Endothelial cell of umbilical vein (primary cell): ENCODE results near the gene COL18A1. TPM values are rescaled to one million over a fixed set of nuclear protein-coding genes. Genes with fewer than 3 reads are reported as not detected.

Source experiments
- BruUV-seq: library from RNA; stranded (reverse); fragments of 400-500 nt; replicated peaks from 2 replicates; lab custom pipeline; 2021; lab: Mats Ljungman, UMichigan
- CTCF ChIA-PET: fragments of 300-600, 350-600 bp; sonication (Branson Sonifier 250); formaldehyde crosslinking; loops from one replicate; lab custom pipeline; 2021; ENCODE audit warnings: antibody characterized with exemption, inconsistent platforms; lab: Charles Lee
- POLR2A ChIA-PET: fragments of 300-600, 350-600 bp; sonication (Branson Sonifier 250); formaldehyde crosslinking; loops from one replicate; lab custom pipeline; 2021; ENCODE audit warnings: antibody characterized with exemption, inconsistent platforms; lab: Charles Lee
- DNase-seq: peaks from one replicate; pipeline ENCODE4 v3.0.0-alpha.2; 2011; ENCODE audit warnings: low read depth, low spot score
- FAIRE-seq: peaks from 2 replicates; lab custom pipeline; 2011; peaks lifted over from hg19 to GRCh38; lab: Jason Lieb, UNC
- H2AFZ ChIP-seq: 2 replicates; pipeline ENCODE4 v1.6.0; 2012; ENCODE audit warnings: low read depth, low read length, control low read depth, inconsistent platforms
- H3K27ac ChIP-seq: 2 replicates; pipeline ENCODE4 v1.5.1; 2011; ENCODE audit warnings: low read depth, mild to moderate bottlenecking, control low read depth, low read length, moderate library complexity; ENCODE audit not compliant: insufficient read depth
- H3K27me3 ChIP-seq, 2 experiments: 2 replicates each; pipeline versions ENCODE4 v1.6.0 to v1.6.1; 2011; ENCODE audit warnings: low read length in 2 of 2, mixed read lengths in 1 of 2; ENCODE audit not compliant: control insufficient read depth in 2 of 2, insufficient read depth in 2 of 2
- H3K36me3 ChIP-seq, 2 experiments: 2 replicates in 1 of 2; 3 replicates in 1 of 2; pipeline ENCODE4 v1.5.1; 2011; ENCODE audit warnings: low read length in 2 of 2, mild to moderate bottlenecking in 1 of 2, moderate library complexity in 1 of 2; ENCODE audit not compliant: control insufficient read depth in 2 of 2, insufficient read depth in 2 of 2; ENCODE audit errors: extremely low read depth in 1 of 2
- H3K4me1 ChIP-seq: 3 replicates; pipeline ENCODE4 v1.5.1; 2011; ENCODE audit warnings: mild to moderate bottlenecking, low read length; ENCODE audit not compliant: control insufficient read depth, insufficient read depth; ENCODE audit errors: extremely low read depth
- H3K4me2 ChIP-seq: 2 replicates; pipeline ENCODE4 v1.6.1; 2011; ENCODE audit warnings: low read length, control low read depth, mixed read lengths; ENCODE audit not compliant: insufficient read depth
- H3K4me3 ChIP-seq, 3 experiments: fragments of 200-600 bp in 1 of 3; sonication (generic), shearing (Covaris generic) in 1 of 3; replicated peaks in 1 of 3; 2 replicates each; pipeline ENCODE4 v1.5.1; 2011 to 2016; ENCODE audit warnings: control low read depth in 3 of 3, low read length in 3 of 3, mild to moderate bottlenecking in 2 of 3, inconsistent platforms in 1 of 3, low read depth in 1 of 3, moderate library complexity in 1 of 3; ENCODE audit not compliant: insufficient read depth in 1 of 3
- H3K79me2 ChIP-seq: 2 replicates; pipeline ENCODE4 v1.6.0; 2012; ENCODE audit warnings: low read length, inconsistent platforms; ENCODE audit not compliant: control insufficient read depth, insufficient read depth
- H3K9ac ChIP-seq: replicated peaks from 2 replicates; pipeline ENCODE3; 2011; ENCODE audit warnings: low read length, control low read depth; ENCODE audit not compliant: insufficient read depth; ENCODE audit errors: extremely low read depth
- H3K9me1 ChIP-seq: replicated peaks from 3 replicates; pipeline ENCODE4 v1.6.0; 2011; ENCODE audit warnings: mild to moderate bottlenecking, low read length; ENCODE audit not compliant: control insufficient read depth, insufficient read depth; ENCODE audit errors: extremely low read depth
- H3K9me3 ChIP-seq: replicated peaks from 2 replicates; pipeline ENCODE4 v1.5.1; 2012; ENCODE audit warnings: low read length, inconsistent platforms; ENCODE audit not compliant: control insufficient read depth, insufficient read depth
- H4K20me1 ChIP-seq: replicated peaks from 2 replicates; pipeline ENCODE3; 2011; ENCODE audit warnings: mild to moderate bottlenecking, low read length; ENCODE audit not compliant: control insufficient read depth, insufficient read depth; ENCODE audit errors: extremely low read depth
- CTCF ChIP-seq, 2 donors: IDR thresholded peaks; 1 replicate in 1 of 2; 2 replicates in 1 of 2; pipeline ENCODE4 v1.5.1; 2011; ENCODE audit warnings: low read length in 2 of 2, mild to moderate bottlenecking in 2 of 2, moderate library complexity in 2 of 2, control low read depth in 1 of 2, inconsistent platforms in 1 of 2, low read depth in 1 of 2; ENCODE audit not compliant: insufficient read depth in 1 of 2; ENCODE audit errors: extremely low read depth in 1 of 2
- EZH2 ChIP-seq: IDR thresholded peaks from 2 replicates; pipeline ENCODE4 v1.6.1; 2012; ENCODE audit warnings: borderline replicate concordance, low read depth, mild to moderate bottlenecking, moderate library complexity, low read length, inconsistent platforms; ENCODE audit not compliant: severe bottlenecking
- FOS ChIP-seq: IDR thresholded peaks from 2 replicates; pipeline ENCODE4 v1.6.1; 2011; ENCODE audit warnings: mild to moderate bottlenecking, low read length, moderate library complexity, borderline replicate concordance; ENCODE audit not compliant: insufficient read depth
- GATA2 ChIP-seq: IDR thresholded peaks from 2 replicates; pipeline ENCODE4 v1.7.0; 2011; ENCODE audit warnings: low read depth, mild to moderate bottlenecking, moderate library complexity, mixed read lengths, low read length; ENCODE audit not compliant: insufficient read length, insufficient read depth
- JUN ChIP-seq: IDR thresholded peaks from 2 replicates; pipeline ENCODE4 v1.6.1; 2011; ENCODE audit warnings: borderline replicate concordance, low read depth; ENCODE audit not compliant: insufficient read length, insufficient read depth
- MYC ChIP-seq: IDR thresholded peaks from one replicate; pipeline ENCODE4 v1.6.1; 2011; ENCODE audit warnings: mild to moderate bottlenecking, low read depth, low read length
- POLR2AphosphoS5 ChIP-seq: IDR thresholded peaks from 2 replicates; pipeline ENCODE4 v1.6.1; 2012; ENCODE audit warnings: low read depth, mild to moderate bottlenecking, control low read depth, low read length, moderate library complexity; ENCODE audit not compliant: insufficient read depth
- dilution Hi-C: fragments of 300-500 bp; cut with MboI; formaldehyde crosslinking; loops from one replicate; pipeline ENCODE4 v1.15.0; 2019; ENCODE audit warnings: low sequenced_read_pairs; ENCODE audit not compliant: extremely low pct_ligation_motif_present
- intact Hi-C: fragments of 100-400 bp; cut with micrococcal nuclease; formaldehyde crosslinking; loops from one replicate; pipeline ENCODE4 v1.10.0; 2022
- polyA plus RNA-seq, 4 experiments: library from polyadenylated mRNA; depleted of rRNA in 3 of 4; stranded (reverse) in 3 of 4; unstranded in 1 of 4; fragments of >200 nt; gene quantifications; 2 replicates each; pipeline versions ENCODE4 v1.2.1 to v1.2.3, GENCODE V29; 2011 to 2012; ENCODE audit warnings: missing spikeins in 1 of 4
- total RNA-seq: library from RNA; stranded (reverse); gene quantifications from 2 replicates; pipeline ENCODE4 v1.2.3, GENCODE V29; 2021

COL18A1 gene
- total and polyA plus RNA-seq, 2 donors (not counting 3 experiments of a cell fraction or from before 2014, with no cell fraction given): 198 to 252 TPM

- DNase-seq (no peak), FAIRE-seq (no peak)
- intact Hi-C loops (no loop called here), dilution Hi-C loops (no loop called here)
- TF ChIP-seq POLR2AphosphoS5 (no peak), FOS (no peak), EZH2 (no peak), JUN (no peak), GATA2 (no peak), MYC (no peak)
- no peaks in the 10 kb centered on the region for H4K20me1 ChIP-seq
- no TSS peak for BruUV-seq
- peaks cover 3 to 33% of the 10 kb centered on the region in 2 experiments for H3K36me3 ChIP-seq
- no peaks in the 10 kb centered on the region for H3K79me2 ChIP-seq
- H3K4me2 ChIP-seq: no peak overlapping the region
- H2AFZ ChIP-seq: no peak overlapping the region
- no peak overlapping the region for H3K9ac ChIP-seq
- no peaks in the 10 kb centered on the region for H3K4me1 ChIP-seq
- H3K27me3 ChIP-seq: no peaks in the 10 kb centered on the region
- POLR2A ChIA-PET: no interaction called here
- no peaks in the 10 kb centered on the region for H3K9me3 ChIP-seq
- H3K9me1 ChIP-seq: no peaks in the 10 kb centered on the region
- no peak overlapping the region for H3K4me3 ChIP-seq
- no peak overlapping the region for H3K27ac ChIP-seq
- CTCF ChIA-PET: no interaction called here
Measured at GRCh38 chr21:45486443-45487160, 81.6 kb downstream of the COL18A1 start.

- dilution Hi-C loops: no loop called here
- Histone ChIP-seq H3K4me3 (no peak overlapping the region), H2AFZ (no peak overlapping the region), H3K79me2 (no peaks in the 10 kb centered on the region), H3K9me1 (no peaks in the 10 kb centered on the region), H4K20me1 (no peaks in the 10 kb centered on the region), H3K4me2 (no peak overlapping the region), H3K9me3 (no peaks in the 10 kb centered on the region), H3K27ac (no peak overlapping the region), H3K36me3 (peaks cover 3 to 34% of the 10 kb centered on the region in 2 experiments), H3K9ac (no peak overlapping the region), H3K27me3 (no peaks in the 10 kb centered on the region), H3K4me1 (no peaks in the 10 kb centered on the region)
- intact Hi-C loops: no loop called here
- no peak for FAIRE-seq
- DNase-seq: no peak
- ChIA-PET CTCF (no interaction called here), POLR2A (no interaction called here)
- no TSS peak for BruUV-seq
- TF ChIP-seq GATA2 (no peak), MYC (no peak), FOS (no peak), CTCF (IDR thresholded peaks at IDR 0.05; ENCODE audit: extremely low read depth in 1 of 2, insufficient read depth in 1 of 2, low read depth in 1 of 2, low read length in 2 of 2) (no peak)
Measured at GRCh38 chr21:45487161-45487806, 82.3 kb downstream of the COL18A1 start.
